Measurements from ENCODE around the gene BMP4. TPM values are rescaled to one million over a fixed set of nuclear protein-coding genes. Genes with fewer than 3 reads are reported as not detected.

Gene BMP4
- polyA plus RNA-seq, 1 donor (not counting 4 experiments of a cell fraction or from before 2014, with no cell fraction given) = 6.5 TPM

GRCh38 chr14:53964249-53964648 is 7.6 kb upstream of the BMP4 start:
- Histone ChIP-seq H3K27me3 (ENCODE audit: control insufficient read depth, extremely low read depth, insufficient read depth, low read length) (peaks cover 14% of the 10 kb centered on the region), H3K4me2 (ENCODE audit: control insufficient read depth, extremely low read depth, insufficient read depth, low read depth, low read length) (no peak overlapping the region), H3K4me3 (ENCODE audit: control insufficient read depth in 2 of 3, extremely low read depth in 1 of 3, insufficient read depth in 2 of 3, low read depth in 1 of 3, low read length in 3 of 3) (no peak overlapping the region), H2AFZ (ENCODE audit: control insufficient read depth, low read length) (no peak overlapping the region), H3K9me1 (ENCODE audit: control insufficient read depth, extremely low read depth, insufficient read depth, low read length) (no peaks in the 10 kb centered on the region), H3K4me1 (ENCODE audit: control insufficient read depth, extremely low read depth, insufficient read depth, low read length) (peaks cover 10% of the 10 kb centered on the region), H3K36me3 (ENCODE audit: control insufficient read depth in 2 of 2, extremely low read depth in 1 of 2, insufficient read depth in 2 of 2, low read length in 2 of 2) (no peaks in the 10 kb centered on the region), H3K9ac (ENCODE audit: control insufficient read depth, extremely low read depth, insufficient read depth, low read length) (no peak overlapping the region), H4K20me1 (ENCODE audit: control insufficient read depth, extremely low read depth, insufficient read depth, low read length) (no peaks in the 10 kb centered on the region), H3K9me3 (ENCODE audit: control insufficient read depth, low read depth, low read length) (no peaks in the 10 kb centered on the region), H3K79me2 (ENCODE audit: control insufficient read depth, insufficient read depth, low read length) (no peaks in the 10 kb centered on the region), H3K27ac (ENCODE audit: control insufficient read depth, insufficient read depth, low read length) (no peak overlapping the region)
- DNase-seq (ENCODE audit: low read depth, low spot score) = no peak
- TF ChIP-seq, protein P1, sequence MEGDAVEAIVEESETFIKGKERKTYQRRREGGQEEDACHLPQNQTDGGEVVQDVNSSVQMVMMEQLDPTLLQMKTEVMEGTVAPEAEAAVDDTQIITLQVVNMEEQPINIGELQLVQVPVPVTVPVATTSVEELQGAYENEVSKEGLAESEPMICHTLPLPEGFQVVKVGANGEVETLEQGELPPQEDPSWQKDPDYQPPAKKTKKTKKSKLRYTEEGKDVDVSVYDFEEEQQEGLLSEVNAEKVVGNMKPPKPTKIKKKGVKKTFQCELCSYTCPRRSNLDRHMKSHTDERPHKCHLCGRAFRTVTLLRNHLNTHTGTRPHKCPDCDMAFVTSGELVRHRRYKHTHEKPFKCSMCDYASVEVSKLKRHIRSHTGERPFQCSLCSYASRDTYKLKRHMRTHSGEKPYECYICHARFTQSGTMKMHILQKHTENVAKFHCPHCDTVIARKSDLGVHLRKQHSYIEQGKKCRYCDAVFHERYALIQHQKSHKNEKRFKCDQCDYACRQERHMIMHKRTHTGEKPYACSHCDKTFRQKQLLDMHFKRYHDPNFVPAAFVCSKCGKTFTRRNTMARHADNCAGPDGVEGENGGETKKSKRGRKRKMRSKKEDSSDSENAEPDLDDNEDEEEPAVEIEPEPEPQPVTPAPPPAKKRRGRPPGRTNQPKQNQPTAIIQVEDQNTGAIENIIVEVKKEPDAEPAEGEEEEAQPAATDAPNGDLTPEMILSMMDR (optimal IDR thresholded peaks at IDR 0.05 in 1 of 3, IDR thresholded peaks at IDR 0.05 in 1 of 3, conservative IDR thresholded peaks at IDR 0.05 in 1 of 3; ENCODE audit: extremely low read depth in 1 of 3, insufficient read depth in 2 of 3, low read length in 3 of 3) = no peak
- no peak for TF ChIP-seq EZH2 (IDR thresholded peaks at IDR 0.05; ENCODE audit: low read length)
- dilution Hi-C loops (cut with MboI; ENCODE audit: extremely low pct_ligation_motif_present, low sequenced_read_pairs) = no loop called here
- FAIRE-seq = peak; percentile 9

DNA sequence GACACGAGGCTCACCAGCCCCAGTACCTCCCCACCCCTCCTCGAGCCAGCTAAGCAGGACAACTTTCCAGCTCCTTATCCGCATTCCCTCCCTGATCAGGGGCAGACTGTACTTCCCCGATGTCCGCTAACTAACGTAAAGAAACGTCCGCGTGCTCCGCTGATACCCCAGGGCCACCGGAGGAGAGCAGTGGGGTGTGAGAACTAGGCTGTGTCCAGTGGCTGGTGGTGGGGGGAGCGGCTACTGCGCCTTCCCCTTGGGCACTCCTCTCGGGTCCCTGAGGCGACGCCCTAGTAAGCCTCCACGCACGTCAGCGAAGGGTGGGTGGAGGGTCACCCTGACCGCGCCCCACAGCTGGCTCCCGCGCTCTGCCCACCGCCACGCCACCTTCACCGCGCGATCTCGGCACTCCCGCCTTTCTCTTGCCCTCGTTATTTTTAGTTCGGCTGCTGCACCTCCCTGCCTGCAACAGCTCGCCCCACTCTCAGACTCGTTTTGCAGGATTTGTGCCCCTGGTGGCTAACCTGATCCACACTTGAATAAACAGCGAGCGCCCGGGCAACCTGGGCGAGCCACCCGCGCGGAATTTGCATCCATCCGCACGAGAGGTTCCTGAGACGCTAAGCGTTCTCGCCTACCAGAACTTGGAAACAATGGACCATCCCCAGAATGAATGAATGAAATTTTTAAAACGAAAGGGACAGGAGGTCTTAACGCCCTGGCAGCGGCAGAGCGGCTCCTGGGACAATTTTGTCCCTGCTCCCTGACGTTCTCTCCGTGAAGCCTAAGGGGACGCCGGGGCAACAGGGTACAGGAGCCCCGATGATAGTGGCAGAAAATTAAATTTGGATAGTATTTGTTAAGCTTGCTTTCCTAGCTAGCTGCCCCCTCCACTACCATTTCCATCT is 6.9 kb upstream of the BMP4 start:
- Histone ChIP-seq H3K27me3 (ENCODE audit: control insufficient read depth, extremely low read depth, insufficient read depth, low read length) (peaks cover 14% of the 10 kb centered on the region), H3K9me3 (ENCODE audit: control insufficient read depth, low read depth, low read length) (no peaks in the 10 kb centered on the region), H3K9ac (ENCODE audit: control insufficient read depth, extremely low read depth, insufficient read depth, low read length) (peak overlapping the region; percentile 39), H4K20me1 (ENCODE audit: control insufficient read depth, extremely low read depth, insufficient read depth, low read length) (no peaks in the 10 kb centered on the region), H3K9me1 (ENCODE audit: control insufficient read depth, extremely low read depth, insufficient read depth, low read length) (no peaks in the 10 kb centered on the region), H3K79me2 (ENCODE audit: control insufficient read depth, insufficient read depth, low read length) (no peaks in the 10 kb centered on the region), H3K4me1 (ENCODE audit: control insufficient read depth, extremely low read depth, insufficient read depth, low read length) (peaks cover 10% of the 10 kb centered on the region), H3K4me3 (ENCODE audit: control insufficient read depth in 2 of 3, extremely low read depth in 1 of 3, insufficient read depth in 2 of 3, low read depth in 1 of 3, low read length in 3 of 3) (peak overlapping the region; percentile 13 to 58 (median 48)), H3K36me3 (ENCODE audit: control insufficient read depth in 2 of 2, extremely low read depth in 1 of 2, insufficient read depth in 2 of 2, low read length in 2 of 2) (no peaks in the 10 kb centered on the region), H3K4me2 (ENCODE audit: control insufficient read depth, extremely low read depth, insufficient read depth, low read depth, low read length) (peak overlapping the region; percentile 86), H2AFZ (ENCODE audit: control insufficient read depth, low read length) (peak overlapping the region; percentile 82), H3K27ac (ENCODE audit: control insufficient read depth, insufficient read depth, low read length) (no peak overlapping the region)
- TF ChIP-seq, protein P1 (optimal IDR thresholded peaks at IDR 0.05 in 1 of 3, IDR thresholded peaks at IDR 0.05 in 1 of 3, conservative IDR thresholded peaks at IDR 0.05 in 1 of 3; ENCODE audit: extremely low read depth in 1 of 3, insufficient read depth in 2 of 3, low read length in 3 of 3) = peak; percentile 53 to 60 (median 54)
- peak; percentile 15 for TF ChIP-seq EZH2 (IDR thresholded peaks at IDR 0.05; ENCODE audit: low read length)
- dilution Hi-C loops (cut with MboI; ENCODE audit: extremely low pct_ligation_motif_present, low sequenced_read_pairs) = no loop called here
- DNase-seq (ENCODE audit: low read depth, low spot score) (no peak), FAIRE-seq (no peak)
